HG03520 (cell line): ENCODE data around the gene DGLUCY.
"Not testable (repeated sequence)": the region's sequence is repeated elsewhere in the genome, so short reads cannot be mapped to it uniquely, and the experiment has no call there.

Experiments used
- ATAC-seq: cut with Tn5 transposase; IDR thresholded peaks from one replicate; pipeline ENCODE4 v1.9.1; 2021; ENCODE audit warnings: mild to moderate bottlenecking, moderate library complexity; ENCODE audit not compliant: unreplicated experiment

DGLUCY gene

GRCh38 chr14:91164676-91165075, 50.8 kb downstream of the DGLUCY start:
- no peak for ATAC-seq

GRCh38 chr14:91167380-91167770, 53.5 kb downstream of the DGLUCY start:
- no peak for ATAC-seq

GRCh38 chr14:91169951-91170350, 56.1 kb downstream of the DGLUCY start:
- ATAC-seq: no peak

- ATAC-seq: no peak
These were observed 56.7 kb downstream of the DGLUCY start for GRCh38 chr14:91170504-91171121.

GRCh38 chr14:91171291-91171690, 57.4 kb downstream of the DGLUCY start:
- ATAC-seq: no peak

- ATAC-seq: no peak
These were observed 59.4 kb downstream of the DGLUCY start for GRCh38 chr14:91173221-91173670.

- no peak for ATAC-seq
These were observed 60.0 kb downstream of the DGLUCY start for GRCh38 chr14:91173904-91174303.

GRCh38 chr14:91175291-91176201, 61.7 kb downstream of the DGLUCY start:
- no peak for ATAC-seq

GRCh38 chr14:91177073-91178034, 63.5 kb downstream of the DGLUCY start:
- ATAC-seq: no peak

GRCh38 chr14:91180611-91181010, 66.7 kb downstream of the DGLUCY start:
- no peak for ATAC-seq

GRCh38 chr14:91182753-91183152, 68.9 kb downstream of the DGLUCY start:
- not testable (repeated sequence) for ATAC-seq

- no peak for ATAC-seq
These were observed 70.7 kb downstream of the DGLUCY start for GRCh38 chr14:91184559-91184958.

GRCh38 chr14:91185721-91186120, 71.8 kb downstream of the DGLUCY start:
- ATAC-seq: no peak

- no peak for ATAC-seq
These were observed 72.7 kb downstream of the DGLUCY start for GRCh38 chr14:91186515-91187066.

- no peak for ATAC-seq
These were observed 73.4 kb downstream of the DGLUCY start for GRCh38 chr14:91187271-91187670.

- no peak for ATAC-seq
These were observed 77.0 kb downstream of the DGLUCY start for GRCh38 chr14:91190853-91191252.

GRCh38 chr14:91193069-91193468, 79.2 kb downstream of the DGLUCY start:
- ATAC-seq: no peak

GRCh38 chr14:91195881-91196280, 82.0 kb downstream of the DGLUCY start:
- no peak for ATAC-seq

GRCh38 chr14:91197631-91198030, 83.8 kb downstream of the DGLUCY start:
- no peak for ATAC-seq

GRCh38 chr14:91200802-91201201, 86.9 kb downstream of the DGLUCY start:
- ATAC-seq: not testable (repeated sequence)
